ENCODE results near the gene SPATA3. TPM values are rescaled to one million over a fixed set of nuclear protein-coding genes. Genes with fewer than 3 reads are reported as not detected.

The SPATA3 gene
- total RNA-seq, 1 donor from 2014 or later: not detected

- Mint-ChIP-seq H3K27me3 (ENCODE audit: low read depth, unreplicated experiment) (peaks cover 7% of the 10 kb centered on the region), H3K27ac (ENCODE audit: unreplicated experiment) (no peak overlapping the region), H3K4me3 (ENCODE audit: unreplicated experiment) (no peak overlapping the region), H3K4me1 (ENCODE audit: low read depth, unreplicated experiment) (peaks cover 10% of the 10 kb centered on the region), H3K36me3 (ENCODE audit: low read depth, unreplicated experiment) (no peaks in the 10 kb centered on the region), H3K9me3 (ENCODE audit: unreplicated experiment) (peaks cover 3% of the 10 kb centered on the region)
- Histone ChIP-seq H3K9ac (ENCODE audit: low read length) (no peak overlapping the region), H3K27ac (ENCODE audit: low read depth, low read length) (no peak overlapping the region), H4K20me1 (ENCODE audit: insufficient read depth, low read length) (no peaks in the 10 kb centered on the region), H3K9me3 (ENCODE audit: insufficient read depth, low read depth, low read length) (no peaks in the 10 kb centered on the region), H3K79me2 (ENCODE audit: insufficient read depth, low read length) (no peaks in the 10 kb centered on the region), H2AFZ (ENCODE audit: low read depth, low read length) (no peak overlapping the region), H3K4me2 (ENCODE audit: low read length) (no peak overlapping the region), H3K36me3 (ENCODE audit: insufficient read depth, low read length) (no peaks in the 10 kb centered on the region), H3K4me3 (ENCODE audit: insufficient read depth, low read depth, low read length) (no peak overlapping the region), H3K4me1 (ENCODE audit: insufficient read depth, low read length) (peaks cover 3% of the 10 kb centered on the region), H3K27me3 (ENCODE audit: insufficient read depth, low read length) (peaks cover 4% of the 10 kb centered on the region)
- no peak for DNase-seq (ENCODE audit: low read depth)
- TF ChIP-seq EZH2 (IDR thresholded peaks at IDR 0.05; ENCODE audit: insufficient read depth, low read length): no peak
- TF ChIP-seq, protein P1, sequence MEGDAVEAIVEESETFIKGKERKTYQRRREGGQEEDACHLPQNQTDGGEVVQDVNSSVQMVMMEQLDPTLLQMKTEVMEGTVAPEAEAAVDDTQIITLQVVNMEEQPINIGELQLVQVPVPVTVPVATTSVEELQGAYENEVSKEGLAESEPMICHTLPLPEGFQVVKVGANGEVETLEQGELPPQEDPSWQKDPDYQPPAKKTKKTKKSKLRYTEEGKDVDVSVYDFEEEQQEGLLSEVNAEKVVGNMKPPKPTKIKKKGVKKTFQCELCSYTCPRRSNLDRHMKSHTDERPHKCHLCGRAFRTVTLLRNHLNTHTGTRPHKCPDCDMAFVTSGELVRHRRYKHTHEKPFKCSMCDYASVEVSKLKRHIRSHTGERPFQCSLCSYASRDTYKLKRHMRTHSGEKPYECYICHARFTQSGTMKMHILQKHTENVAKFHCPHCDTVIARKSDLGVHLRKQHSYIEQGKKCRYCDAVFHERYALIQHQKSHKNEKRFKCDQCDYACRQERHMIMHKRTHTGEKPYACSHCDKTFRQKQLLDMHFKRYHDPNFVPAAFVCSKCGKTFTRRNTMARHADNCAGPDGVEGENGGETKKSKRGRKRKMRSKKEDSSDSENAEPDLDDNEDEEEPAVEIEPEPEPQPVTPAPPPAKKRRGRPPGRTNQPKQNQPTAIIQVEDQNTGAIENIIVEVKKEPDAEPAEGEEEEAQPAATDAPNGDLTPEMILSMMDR (IDR thresholded peaks at IDR 0.05; ENCODE audit: insufficient read depth, low read depth, low read length): no peak
- no peak for FAIRE-seq
Measured at GRCh38 chr2:230953845-230954244, 42.1 kb upstream of the SPATA3 start.

GRCh38 chr2:230954746-230955145 lies 41.2 kb upstream of the SPATA3 start:
- Histone ChIP-seq H3K4me3 (ENCODE audit: insufficient read depth, low read depth, low read length) (no peak overlapping the region), H3K4me2 (ENCODE audit: low read length) (no peak overlapping the region), H3K79me2 (ENCODE audit: insufficient read depth, low read length) (no peaks in the 10 kb centered on the region), H3K9ac (ENCODE audit: low read length) (no peak overlapping the region), H3K9me3 (ENCODE audit: insufficient read depth, low read depth, low read length) (no peaks in the 10 kb centered on the region), H3K4me1 (ENCODE audit: insufficient read depth, low read length) (peaks cover 3% of the 10 kb centered on the region), H3K27me3 (ENCODE audit: insufficient read depth, low read length) (peaks cover 4% of the 10 kb centered on the region), H3K36me3 (ENCODE audit: insufficient read depth, low read length) (no peaks in the 10 kb centered on the region), H4K20me1 (ENCODE audit: insufficient read depth, low read length) (no peaks in the 10 kb centered on the region), H3K27ac (ENCODE audit: low read depth, low read length) (no peak overlapping the region), H2AFZ (ENCODE audit: low read depth, low read length) (no peak overlapping the region)
- TF ChIP-seq EZH2 (IDR thresholded peaks at IDR 0.05; ENCODE audit: insufficient read depth, low read length): no peak
- TF ChIP-seq, protein P1 (IDR thresholded peaks at IDR 0.05; ENCODE audit: insufficient read depth, low read depth, low read length): no peak
- peaks cover 10% of the 10 kb centered on the region for H3K4me1 Mint-ChIP-seq (ENCODE audit: low read depth, unreplicated experiment)
- H3K36me3 Mint-ChIP-seq (ENCODE audit: low read depth, unreplicated experiment): no peaks in the 10 kb centered on the region
- FAIRE-seq (no peak), DNase-seq (ENCODE audit: low read depth) (no peak)
- no peak overlapping the region for H3K27ac Mint-ChIP-seq (ENCODE audit: unreplicated experiment)
- peaks cover 7% of the 10 kb centered on the region for H3K27me3 Mint-ChIP-seq (ENCODE audit: low read depth, unreplicated experiment)
- H3K9me3 Mint-ChIP-seq (ENCODE audit: unreplicated experiment): peaks cover 3% of the 10 kb centered on the region
- H3K4me3 Mint-ChIP-seq (ENCODE audit: unreplicated experiment): no peak overlapping the region

DNA sequence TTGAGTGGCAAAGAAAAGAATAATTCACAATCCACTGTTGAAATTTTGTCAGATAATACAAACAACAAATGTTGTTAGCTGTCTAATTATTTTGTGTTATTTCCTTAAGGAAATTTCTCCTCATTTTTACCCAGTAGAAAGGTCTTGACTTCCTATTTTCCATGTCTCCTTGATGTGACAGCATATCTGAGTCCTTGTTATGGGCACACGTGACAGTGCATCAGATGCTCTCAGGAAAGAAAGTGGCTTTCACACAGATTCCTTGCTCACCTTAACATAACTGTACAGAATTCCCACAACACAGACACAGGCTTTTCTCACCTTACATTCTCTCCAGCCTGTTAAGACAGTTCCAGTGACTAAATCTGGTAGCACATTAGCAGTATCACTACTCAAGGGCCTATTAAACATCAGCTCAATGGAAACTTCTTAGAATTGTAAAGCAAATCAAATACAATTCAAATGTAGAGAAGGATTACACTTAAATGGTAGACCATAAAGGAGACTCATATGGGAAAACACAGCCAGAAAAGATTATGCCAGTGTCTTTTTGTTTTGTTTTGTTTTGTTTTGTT lies 40.7 kb upstream of the SPATA3 start:
- no peak for FAIRE-seq
- H3K36me3 Mint-ChIP-seq (ENCODE audit: low read depth, unreplicated experiment): no peaks in the 10 kb centered on the region
- Histone ChIP-seq H3K79me2 (ENCODE audit: insufficient read depth, low read length) (no peaks in the 10 kb centered on the region), H3K4me3 (ENCODE audit: insufficient read depth, low read depth, low read length) (no peak overlapping the region), H3K36me3 (ENCODE audit: insufficient read depth, low read length) (no peaks in the 10 kb centered on the region), H3K27me3 (ENCODE audit: insufficient read depth, low read length) (peaks cover 4% of the 10 kb centered on the region), H3K27ac (ENCODE audit: low read depth, low read length) (no peak overlapping the region), H3K4me1 (ENCODE audit: insufficient read depth, low read length) (peaks cover 3% of the 10 kb centered on the region), H3K9ac (ENCODE audit: low read length) (no peak overlapping the region), H4K20me1 (ENCODE audit: insufficient read depth, low read length) (no peaks in the 10 kb centered on the region), H3K4me2 (ENCODE audit: low read length) (no peak overlapping the region), H2AFZ (ENCODE audit: low read depth, low read length) (no peak overlapping the region), H3K9me3 (ENCODE audit: insufficient read depth, low read depth, low read length) (no peaks in the 10 kb centered on the region)
- no peak for DNase-seq (ENCODE audit: low read depth)
- peaks cover 3% of the 10 kb centered on the region for H3K9me3 Mint-ChIP-seq (ENCODE audit: unreplicated experiment)
- no peak overlapping the region for H3K27ac Mint-ChIP-seq (ENCODE audit: unreplicated experiment)
- no peak overlapping the region for H3K4me3 Mint-ChIP-seq (ENCODE audit: unreplicated experiment)
- H3K4me1 Mint-ChIP-seq (ENCODE audit: low read depth, unreplicated experiment): peaks cover 10% of the 10 kb centered on the region
- TF ChIP-seq EZH2 (IDR thresholded peaks at IDR 0.05; ENCODE audit: insufficient read depth, low read length): no peak
- TF ChIP-seq, protein P1 (IDR thresholded peaks at IDR 0.05; ENCODE audit: insufficient read depth, low read depth, low read length): no peak
- H3K27me3 Mint-ChIP-seq (ENCODE audit: low read depth, unreplicated experiment): peaks cover 6% of the 10 kb centered on the region

Measured in astrocyte (in vitro differentiated cells and primary cell).